Liver (tissue), 9 donors: Measurements from ENCODE around the gene OXCT1. TPM values are rescaled to one million over a fixed set of nuclear protein-coding genes. Genes with fewer than 3 reads are reported as not detected.
"Not testable (repeated sequence)": the region's sequence is repeated elsewhere in the genome, so short reads cannot be mapped to it uniquely, and the experiment has no call there.

Experiments
- DNase-seq: peaks from one replicate; pipeline ENCODE4 v3.0.0-alpha.2; 2017; ENCODE audit warnings: low spot score
- H3K27ac ChIP-seq, 2 donors: one replicate each; pipeline ENCODE4 v1.7.0; 2013; ENCODE audit warnings: inconsistent platforms in 2 of 2, low read length in 2 of 2, control low read depth in 1 of 2, low read depth in 1 of 2, mild to moderate bottlenecking in 1 of 2
- H3K27me3 ChIP-seq, 4 donors: one replicate each; pipeline versions ENCODE4 v1.6.1 to v1.7.0; 2013; ENCODE audit warnings: low read length in 3 of 4, inconsistent platforms in 1 of 4, mild to moderate bottlenecking in 1 of 4, moderate library complexity in 1 of 4; ENCODE audit not compliant: control insufficient read depth in 4 of 4, insufficient read depth in 4 of 4
- H3K36me3 ChIP-seq, 4 donors: one replicate each; pipeline versions ENCODE4 v1.6.1 to v1.7.0; 2013; ENCODE audit warnings: low read length in 3 of 4, mild to moderate bottlenecking in 3 of 4, low read depth in 1 of 4, moderate library complexity in 1 of 4; ENCODE audit not compliant: control insufficient read depth in 4 of 4, insufficient read depth in 3 of 4
- H3K4me1 ChIP-seq, 4 donors: one replicate each; pipeline versions ENCODE4 v1.6.1 to v1.7.0; 2013; ENCODE audit warnings: low read length in 3 of 4, mild to moderate bottlenecking in 3 of 4, moderate library complexity in 1 of 4; ENCODE audit not compliant: control insufficient read depth in 4 of 4, insufficient read depth in 4 of 4
- H3K4me3 ChIP-seq, 3 donors: one replicate each; pipeline versions ENCODE4 v1.6.1 to v1.7.0; 2013; ENCODE audit warnings: low read length in 3 of 3, control low read depth in 1 of 3, low read depth in 1 of 3, mild to moderate bottlenecking in 1 of 3
- H3K9ac ChIP-seq, 2 donors: one replicate each; pipeline ENCODE4 v1.7.0; 2013; ENCODE audit warnings: low read length in 2 of 2, mild to moderate bottlenecking in 2 of 2, moderate library complexity in 2 of 2, control low read depth in 1 of 2, low read depth in 1 of 2
- H3K9me3 ChIP-seq, 4 donors: one replicate each; pipeline versions ENCODE4 v1.6.1 to v1.7.0; 2013; ENCODE audit warnings: low read length in 3 of 4; ENCODE audit not compliant: control insufficient read depth in 4 of 4
- EGR1 ChIP-seq, 2 donors: IDR thresholded peaks; 2 replicates each; pipeline ENCODE4 v1.6.1; 2016 to 2018; ENCODE audit warnings: antibody characterized with exemption in 2 of 2, low read depth in 2 of 2
- HNF4A ChIP-seq, 2 donors: conservative IDR thresholded peaks; 2 replicates each; pipeline ENCODE4 v1.6.1; 2016; ENCODE audit warnings: antibody characterized with exemption in 2 of 2, mild to moderate bottlenecking in 2 of 2
- JUND ChIP-seq, 2 donors: IDR thresholded peaks; 2 replicates each; pipeline ENCODE4 v1.6.1; 2016; ENCODE audit warnings: antibody characterized with exemption in 2 of 2
- NR2F2 ChIP-seq: IDR thresholded peaks from 2 replicates; pipeline ENCODE4 v1.6.1; 2016; ENCODE audit warnings: antibody characterized with exemption
- RAD21 ChIP-seq, 2 donors: IDR thresholded peaks; 2 replicates each; pipeline ENCODE4 v1.6.1; 2016; ENCODE audit warnings: antibody characterized with exemption in 2 of 2, mild to moderate bottlenecking in 2 of 2
- REST ChIP-seq: IDR thresholded peaks from 2 replicates; pipeline ENCODE4 v1.6.1; 2016; ENCODE audit warnings: antibody characterized with exemption, mild to moderate bottlenecking
- RXRA ChIP-seq, 2 donors: IDR thresholded peaks; 2 replicates each; pipeline ENCODE4 v1.6.1; 2017 to 2018; ENCODE audit warnings: antibody characterized with exemption in 2 of 2, mild to moderate bottlenecking in 1 of 2
- SP1 ChIP-seq: IDR thresholded peaks from 2 replicates; pipeline ENCODE4 v1.6.1; 2018; ENCODE audit warnings: antibody characterized with exemption, mild to moderate bottlenecking
- WGBS: extraction: QIAGEN DNeasy Blood & Tissue Kit; methylation state at CpG from one replicate; pipeline ENCODE4 v1.1.7; 2013; 5-methylcytosine and 5-hydroxymethylcytosine counted together
- polyA plus RNA-seq, 2 donors: library from polyadenylated mRNA; stranded (reverse) in 1 of 2; unstranded in 1 of 2; fragments of 200-250 nt in 1 of 2; fragments of >200 nt in 1 of 2; fragmentation: Nextera tagmentation in 1 of 2; extraction: Ambion mirVana in 1 of 2; gene quantifications; one replicate each; pipeline versions ENCODE4 v1.2.1 to v1.2.3, GENCODE V29; 2013 to 2015
- total RNA-seq, 2 donors: library from RNA; depleted of rRNA; stranded (reverse); fragments of >200 nt; gene quantifications; one replicate each; pipeline ENCODE4 v1.2.3, GENCODE V29; 2014
- TF ChIP-seq, protein P1 (sequence below): IDR thresholded peaks from 2 replicates; pipeline ENCODE4 v1.6.1; 2016; ENCODE audit warnings: antibody characterized with exemption
- donor health status: healthy.
- donor health status: healthy.
- donor health status: healthy.
- donor health status: healthy.
- donor health status: healthy.

The OXCT1 gene
- total and polyA plus RNA-seq, 4 donors = 0.72 to 10.7 (median 1.1) TPM

- Histone ChIP-seq H3K9me3 (no peaks in the 10 kb centered on the region), H3K4me1 (no peaks in the 10 kb centered on the region), H3K4me3 (no peak overlapping the region), H3K36me3 (peaks cover 0 to 2% (median 0%) of the 10 kb centered on the region in 4 donors), H3K9ac (no peak overlapping the region), H3K27ac (no peak overlapping the region), H3K27me3 (peaks cover 0 to 2% (median 0%) of the 10 kb centered on the region in 4 donors)
- no peak for DNase-seq
- no peak for TF ChIP-seq REST
- 89% methylated on average over 1 of the region's 1 CpG for WGBS
Observed at GRCh38 chr5:41851116-41851515, 19.1 kb downstream of the OXCT1 start.

- DNase-seq = no peak
- H3K36me3 ChIP-seq = peaks cover 0 to 2% (median 0%) of the 10 kb centered on the region in 4 donors
- no peak overlapping the region for H3K27ac ChIP-seq
- no peaks in the 10 kb centered on the region for H3K4me1 ChIP-seq
- peaks cover 0 to 2% (median 0%) of the 10 kb centered on the region in 4 donors for H3K27me3 ChIP-seq
- H3K4me3 ChIP-seq = no peak overlapping the region
- no peak for TF ChIP-seq RXRA (IDR thresholded peaks at IDR 0.05)
- TF ChIP-seq SP1 = no peak
- no peak for TF ChIP-seq NR2F2
- TF ChIP-seq RAD21 (IDR thresholded peaks at IDR 0.05) = no peak
- no peak for TF ChIP-seq JUND (IDR thresholded peaks at IDR 0.05)
- TF ChIP-seq HNF4A (conservative IDR thresholded peaks at IDR 0.05) = no peak
- TF ChIP-seq, protein P1, sequence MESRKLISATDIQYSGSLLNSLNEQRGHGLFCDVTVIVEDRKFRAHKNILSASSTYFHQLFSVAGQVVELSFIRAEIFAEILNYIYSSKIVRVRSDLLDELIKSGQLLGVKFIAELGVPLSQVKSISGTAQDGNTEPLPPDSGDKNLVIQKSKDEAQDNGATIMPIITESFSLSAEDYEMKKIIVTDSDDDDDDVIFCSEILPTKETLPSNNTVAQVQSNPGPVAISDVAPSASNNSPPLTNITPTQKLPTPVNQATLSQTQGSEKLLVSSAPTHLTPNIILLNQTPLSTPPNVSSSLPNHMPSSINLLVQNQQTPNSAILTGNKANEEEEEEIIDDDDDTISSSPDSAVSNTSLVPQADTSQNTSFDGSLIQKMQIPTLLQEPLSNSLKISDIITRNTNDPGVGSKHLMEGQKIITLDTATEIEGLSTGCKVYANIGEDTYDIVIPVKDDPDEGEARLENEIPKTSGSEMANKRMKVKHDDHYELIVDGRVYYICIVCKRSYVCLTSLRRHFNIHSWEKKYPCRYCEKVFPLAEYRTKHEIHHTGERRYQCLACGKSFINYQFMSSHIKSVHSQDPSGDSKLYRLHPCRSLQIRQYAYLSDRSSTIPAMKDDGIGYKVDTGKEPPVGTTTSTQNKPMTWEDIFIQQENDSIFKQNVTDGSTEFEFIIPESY = no peak
- no peak for TF ChIP-seq EGR1 (IDR thresholded peaks at IDR 0.05; ENCODE audit: low read depth in 2 of 2)
- no peaks in the 10 kb centered on the region for H3K9me3 ChIP-seq
- H3K9ac ChIP-seq = no peak overlapping the region
- WGBS = 92% methylated on average over 6 of the region's 6 CpGs
Observed at GRCh38 chr5:41848983-41849382, 21.2 kb downstream of the OXCT1 start.

GRCh38 chr5:41845751-41846150, 24.5 kb downstream of the OXCT1 start:
- not testable (repeated sequence) for H3K27me3 ChIP-seq, H3K36me3 ChIP-seq, H3K9ac ChIP-seq, H3K9me3 ChIP-seq, H3K27ac ChIP-seq, H3K4me1 ChIP-seq, DNase-seq, H3K4me3 ChIP-seq
- WGBS = 93% methylated on average over 1 of the region's 1 CpG
